ENCODE results near the gene RABL6.
A peak's percentile ranks its signal among the peaks of the same experiment; 100 is the strongest.
"Not testable (repeated sequence)": the region's sequence is repeated elsewhere in the genome, so short reads cannot be mapped to it uniquely, and the experiment has no call there.

RABL6 gene

DNA sequence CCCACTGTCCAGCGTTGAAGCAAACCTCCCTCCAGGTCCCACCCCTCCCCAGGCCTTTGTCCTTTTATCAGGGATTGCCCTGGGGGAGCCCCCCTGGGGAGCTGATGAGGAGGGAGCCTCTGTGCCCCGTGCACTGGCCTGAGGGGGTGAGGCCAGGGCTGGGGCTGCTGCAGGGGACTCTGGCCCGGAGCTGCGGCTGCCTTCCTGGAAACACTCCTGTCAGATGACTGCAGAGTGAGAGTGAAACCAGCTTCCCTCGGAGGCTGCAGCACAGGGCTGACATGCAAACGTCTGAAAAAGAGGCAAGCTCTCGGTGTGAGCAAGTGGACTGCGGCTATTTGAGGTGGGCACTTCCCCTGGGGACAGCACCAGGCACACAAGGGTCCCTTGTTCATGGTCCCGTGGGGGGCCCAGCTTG is 74.0 kb downstream of the RABL6 start:
- TF ChIP-seq, protein P1, sequence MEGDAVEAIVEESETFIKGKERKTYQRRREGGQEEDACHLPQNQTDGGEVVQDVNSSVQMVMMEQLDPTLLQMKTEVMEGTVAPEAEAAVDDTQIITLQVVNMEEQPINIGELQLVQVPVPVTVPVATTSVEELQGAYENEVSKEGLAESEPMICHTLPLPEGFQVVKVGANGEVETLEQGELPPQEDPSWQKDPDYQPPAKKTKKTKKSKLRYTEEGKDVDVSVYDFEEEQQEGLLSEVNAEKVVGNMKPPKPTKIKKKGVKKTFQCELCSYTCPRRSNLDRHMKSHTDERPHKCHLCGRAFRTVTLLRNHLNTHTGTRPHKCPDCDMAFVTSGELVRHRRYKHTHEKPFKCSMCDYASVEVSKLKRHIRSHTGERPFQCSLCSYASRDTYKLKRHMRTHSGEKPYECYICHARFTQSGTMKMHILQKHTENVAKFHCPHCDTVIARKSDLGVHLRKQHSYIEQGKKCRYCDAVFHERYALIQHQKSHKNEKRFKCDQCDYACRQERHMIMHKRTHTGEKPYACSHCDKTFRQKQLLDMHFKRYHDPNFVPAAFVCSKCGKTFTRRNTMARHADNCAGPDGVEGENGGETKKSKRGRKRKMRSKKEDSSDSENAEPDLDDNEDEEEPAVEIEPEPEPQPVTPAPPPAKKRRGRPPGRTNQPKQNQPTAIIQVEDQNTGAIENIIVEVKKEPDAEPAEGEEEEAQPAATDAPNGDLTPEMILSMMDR (conservative IDR thresholded peaks at IDR 0.05; ENCODE audit: control insufficient read depth, insufficient read depth, low read depth, low read length), result no peak
- no peak overlapping the region for H3K4me3 ChIP-seq (ENCODE audit: control insufficient read depth, low read depth, low read length)
- no peak for DNase-seq (ENCODE audit: low read depth)

DNA sequence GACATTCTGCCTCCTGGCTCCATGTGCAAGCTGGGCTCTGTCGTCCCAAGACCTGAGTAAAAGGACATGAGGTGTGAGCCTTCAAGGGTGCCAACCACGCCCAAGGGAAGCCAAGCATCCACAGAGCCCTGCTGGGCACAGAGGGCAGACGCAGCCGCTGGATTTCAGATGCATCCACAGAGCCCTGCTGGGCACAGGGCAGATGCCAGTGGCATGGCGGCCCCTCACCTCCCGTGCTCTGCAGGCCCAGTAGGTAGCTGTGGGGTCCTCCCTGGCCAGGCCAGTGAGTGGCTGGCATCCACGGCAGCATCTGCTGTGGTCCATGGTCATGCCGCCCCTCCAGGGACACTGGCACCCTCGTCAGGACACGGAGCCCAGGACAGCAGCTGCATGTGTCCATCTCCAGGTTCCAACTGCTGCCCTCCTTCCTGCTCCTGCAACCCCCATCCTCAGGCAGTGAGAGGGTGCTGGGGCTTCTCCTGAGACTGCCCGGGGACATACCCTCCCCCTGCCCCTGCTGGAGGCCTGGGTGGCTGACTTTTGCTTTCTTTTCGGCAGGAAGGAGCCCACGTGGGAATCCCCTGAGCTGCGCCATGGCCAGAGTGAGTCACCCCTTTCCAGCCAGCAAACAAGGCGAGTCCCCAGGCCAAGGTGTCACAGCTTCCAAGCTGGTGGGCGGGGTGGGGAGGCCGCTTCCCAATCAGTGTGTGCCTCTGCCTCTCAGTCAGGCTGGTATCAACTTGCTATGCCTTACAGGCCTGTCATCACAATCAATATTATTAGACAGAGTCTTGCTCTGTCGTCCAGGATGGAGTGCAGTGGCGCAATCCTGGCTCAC is 74.6 kb downstream of the RABL6 start:
- peak; percentile 85 for DNase-seq (ENCODE audit: low read depth)
- TF ChIP-seq, protein P1 (conservative IDR thresholded peaks at IDR 0.05; ENCODE audit: control insufficient read depth, insufficient read depth, low read depth, low read length), result no peak
- no peak overlapping the region for H3K4me3 ChIP-seq (ENCODE audit: control insufficient read depth, low read depth, low read length)

DNA sequence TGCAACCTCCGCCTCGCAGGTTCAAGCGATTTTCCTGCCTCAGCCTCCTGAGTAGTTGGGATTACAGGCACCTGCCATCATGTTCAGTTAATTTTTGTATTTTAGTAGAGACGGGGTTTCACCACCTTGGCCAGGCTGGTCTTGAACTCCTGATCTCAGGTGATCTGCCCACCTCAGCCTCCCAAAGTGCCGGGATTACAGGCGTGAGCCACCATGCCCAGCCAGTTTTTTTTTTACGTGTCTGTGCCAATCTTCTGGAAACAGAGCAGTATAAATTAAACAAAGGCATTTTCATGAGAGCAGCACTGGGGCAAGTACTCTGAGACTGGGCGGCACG is 75.2 kb downstream of the RABL6 start:
- not testable (repeated sequence) for DNase-seq (ENCODE audit: low read depth); H3K4me3 ChIP-seq (ENCODE audit: control insufficient read depth, low read depth, low read length)

DNA sequence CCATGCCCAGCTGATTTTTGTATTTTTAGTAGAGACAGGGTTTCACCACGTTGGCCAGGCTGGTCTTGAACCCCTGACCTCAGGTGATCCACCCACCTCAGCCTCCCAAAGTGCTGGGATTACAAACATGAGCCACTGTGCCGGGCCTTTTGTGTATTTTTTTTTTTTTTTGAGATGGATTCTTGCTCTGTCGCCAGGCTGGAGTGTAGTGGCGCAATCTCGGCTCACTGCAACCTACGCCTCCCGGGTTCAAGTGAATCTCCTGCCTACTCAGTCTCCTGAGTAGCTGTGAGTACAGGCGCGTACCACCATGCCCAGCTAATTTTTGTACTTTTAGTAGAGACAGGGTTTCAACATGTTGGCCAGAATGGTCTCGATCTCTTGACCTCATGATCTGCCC is 75.9 kb downstream of the RABL6 start:
- not testable (repeated sequence) for H3K4me3 ChIP-seq (ENCODE audit: control insufficient read depth, low read depth, low read length); DNase-seq (ENCODE audit: low read depth)

DNA sequence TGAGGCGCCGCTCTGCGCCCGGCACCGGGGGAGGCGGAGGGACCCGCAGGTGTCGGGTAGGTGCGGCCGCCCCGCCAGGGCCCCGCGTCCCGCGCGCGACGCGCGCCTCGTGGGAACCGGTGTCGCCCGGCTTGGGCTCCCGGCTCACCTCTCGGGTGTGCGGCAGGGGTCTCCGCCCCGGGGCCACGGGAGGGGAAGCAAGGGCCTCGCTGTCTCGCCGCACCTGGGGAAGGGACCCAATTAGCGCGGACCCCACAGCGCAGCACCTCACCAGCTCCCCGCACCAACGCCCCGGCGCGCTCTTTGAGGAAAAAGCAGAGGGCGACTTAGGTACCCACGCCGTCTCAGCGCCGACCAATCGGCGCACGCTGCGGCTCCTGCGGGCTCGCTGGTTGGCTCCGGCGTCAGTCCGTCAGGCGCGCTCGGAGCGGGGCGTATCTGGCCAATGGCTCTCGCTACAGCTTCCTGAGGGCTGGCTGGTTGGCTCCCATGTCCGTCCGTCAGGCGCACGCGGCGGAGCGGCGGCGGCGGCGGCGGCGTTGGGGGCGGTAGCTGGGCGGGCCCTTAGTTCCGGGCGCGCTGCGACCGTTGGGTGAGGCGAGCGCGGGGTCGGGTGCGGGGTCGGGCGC is 78.3 kb downstream of the RABL6 start, which contains the start of gene TRAF2:
Gene TRAF2, plus strand, starts transcription at position 567 of the 629 bp plus-strand sequence. CDS start 12,225 bp downstream, outside the sequence.
- DNase-seq (ENCODE audit: low read depth), result peak; percentile 99
- TF ChIP-seq, protein P1 (conservative IDR thresholded peaks at IDR 0.05; ENCODE audit: control insufficient read depth, insufficient read depth, low read depth, low read length), result no peak
- peak within 1 kb of the TSS; percentile 63 for H3K4me3 ChIP-seq (ENCODE audit: control insufficient read depth, low read depth, low read length)

DNA sequence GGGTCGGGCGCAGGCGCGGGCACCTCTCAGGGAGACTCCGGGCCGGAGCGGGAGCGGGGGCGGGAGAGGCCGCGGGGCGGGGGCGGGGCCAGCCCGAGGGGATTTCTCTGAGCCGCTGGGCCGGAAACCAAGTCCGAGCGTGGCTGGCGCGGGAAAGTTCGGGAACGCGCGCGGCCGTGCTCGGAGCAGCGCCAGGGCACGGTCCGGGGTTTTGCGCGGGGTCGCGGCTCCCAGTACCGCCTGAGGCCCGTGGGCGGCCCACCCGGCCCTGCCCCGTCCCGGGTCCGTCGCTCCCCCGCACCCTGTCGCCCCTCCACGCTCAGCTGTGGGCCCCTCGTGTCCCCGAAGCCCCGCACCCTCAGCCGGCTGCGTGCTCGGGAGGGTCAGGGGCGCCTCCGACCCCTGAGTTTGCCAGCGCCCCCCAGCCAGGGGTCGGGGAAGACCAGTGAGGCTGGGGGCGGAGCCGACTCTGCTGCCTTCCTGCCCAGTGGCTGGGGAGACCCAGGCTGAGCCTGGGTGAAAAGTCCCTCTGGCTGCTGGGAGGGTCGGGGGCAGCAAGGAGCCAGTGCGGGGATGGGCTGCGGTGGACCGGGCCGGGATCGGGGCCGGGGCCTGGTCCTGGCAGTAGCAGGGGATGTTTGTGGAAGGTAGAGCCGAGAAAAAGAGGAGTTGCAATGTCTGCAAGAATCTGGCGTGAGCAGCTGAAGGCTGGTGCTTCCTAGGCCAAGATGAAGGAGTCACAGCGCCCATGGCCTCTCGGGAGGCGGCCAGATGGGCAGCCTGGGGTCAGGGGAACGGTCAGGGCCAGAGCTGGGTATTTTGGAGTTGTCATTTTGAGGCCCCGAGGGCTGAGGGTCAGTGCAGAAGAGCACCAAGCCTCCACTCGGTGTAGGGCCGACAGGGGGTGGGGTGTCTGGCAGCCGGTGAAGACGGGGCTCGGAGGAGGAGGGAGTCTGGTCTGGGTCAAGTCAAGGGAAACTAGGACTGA is 79.2 kb downstream of the RABL6 start:
- H3K4me3 ChIP-seq (ENCODE audit: control insufficient read depth, low read depth, low read length), result peak overlapping the region; percentile 63
- TF ChIP-seq, protein P1 (conservative IDR thresholded peaks at IDR 0.05; ENCODE audit: control insufficient read depth, insufficient read depth, low read depth, low read length), result no peak
- peak; percentile 19 for DNase-seq (ENCODE audit: low read depth)

DNA sequence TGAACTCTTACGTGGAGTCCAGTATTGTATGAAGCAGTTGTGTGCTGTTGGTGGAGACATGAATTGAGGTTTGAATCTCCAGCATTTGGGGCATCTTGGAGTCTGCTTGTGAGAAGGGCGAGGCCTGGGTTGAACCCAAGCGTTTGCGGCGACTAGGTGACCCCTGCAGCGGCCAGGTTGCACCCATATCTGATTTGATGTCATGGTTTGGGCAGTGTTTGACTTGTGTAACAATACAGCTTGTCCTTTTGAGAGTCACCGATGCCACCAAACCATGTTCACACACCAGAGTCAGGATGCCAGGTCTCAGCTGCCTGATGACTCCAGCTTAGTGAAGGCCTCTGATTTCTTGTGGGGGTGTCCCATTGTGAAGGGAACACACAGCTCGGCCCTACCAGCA is 80.7 kb downstream of the RABL6 start:
- TF ChIP-seq, protein P1 (conservative IDR thresholded peaks at IDR 0.05; ENCODE audit: control insufficient read depth, insufficient read depth, low read depth, low read length), result no peak
- DNase-seq (ENCODE audit: low read depth), result no peak
- no peak overlapping the region for H3K4me3 ChIP-seq (ENCODE audit: control insufficient read depth, low read depth, low read length)

All from fibroblast of mammary gland (primary cell).